Tibial artery (tissue), 4 donors: ENCODE measurements around the gene APMAP.

ENCODE experiments used
- DNase-seq, 2 donors: peaks; one replicate each; pipeline ENCODE4 v3.0.0-alpha.2; 2019
- H3K27ac ChIP-seq, 2 donors: fragments of 200-600 bp; sonication (generic) in 1 of 2; 1 replicate in 1 of 2; 2 replicates in 1 of 2; pipeline ENCODE4 v1.5.1; 2018 to 2019; ENCODE audit warnings: mild to moderate bottlenecking in 1 of 2
- H3K27me3 ChIP-seq, 2 donors: fragments of 200-600 bp; sonication (generic) in 1 of 2; one replicate each; pipeline versions ENCODE4 v1.5.1 to v1.6.0; 2016 to 2019
- H3K36me3 ChIP-seq, 3 donors: fragments of 200-600 bp; sonication (generic) in 2 of 3; one replicate each; pipeline ENCODE4 v1.5.1; 2016 to 2019; ENCODE audit warnings: mild to moderate bottlenecking in 2 of 3
- H3K4me1 ChIP-seq, 4 donors: fragments of 200-600 bp; sonication (generic) in 2 of 4; 1 replicate in 3 of 4; 2 replicates in 1 of 4; pipeline ENCODE4 v1.5.1; 2016 to 2019
- H3K4me3 ChIP-seq, 2 donors: fragments of 200-600 bp; sonication (generic) in 1 of 2; 1 replicate in 1 of 2; 2 replicates in 1 of 2; pipeline ENCODE4 v1.5.1; 2018 to 2019; ENCODE audit warnings: mild to moderate bottlenecking in 2 of 2
- H3K9me3 ChIP-seq, 3 donors: fragments of 200-600 bp; sonication (generic) in 1 of 3; one replicate each; pipeline ENCODE4 v1.5.1; 2016 to 2019
- intact Hi-C: fragments of 100-400 bp; cut with DNase I; formaldehyde crosslinking; loops from one replicate; pipeline ENCODE4 v1.15.0; 2023; ENCODE audit warnings: low total_unique reads
- TF ChIP-seq, protein P1 (sequence below), 2 experiments: fragments of 200-600 bp in 1 of 2; fragments of 450-650 bp in 1 of 2; IDR thresholded peaks; one replicate each; pipeline ENCODE4 v1.5.1; 2017 to 2019; ENCODE audit warnings: antibody characterized with exemption in 2 of 2, mild to moderate bottlenecking in 1 of 2, moderate library complexity in 1 of 2

Gene APMAP, protein sequence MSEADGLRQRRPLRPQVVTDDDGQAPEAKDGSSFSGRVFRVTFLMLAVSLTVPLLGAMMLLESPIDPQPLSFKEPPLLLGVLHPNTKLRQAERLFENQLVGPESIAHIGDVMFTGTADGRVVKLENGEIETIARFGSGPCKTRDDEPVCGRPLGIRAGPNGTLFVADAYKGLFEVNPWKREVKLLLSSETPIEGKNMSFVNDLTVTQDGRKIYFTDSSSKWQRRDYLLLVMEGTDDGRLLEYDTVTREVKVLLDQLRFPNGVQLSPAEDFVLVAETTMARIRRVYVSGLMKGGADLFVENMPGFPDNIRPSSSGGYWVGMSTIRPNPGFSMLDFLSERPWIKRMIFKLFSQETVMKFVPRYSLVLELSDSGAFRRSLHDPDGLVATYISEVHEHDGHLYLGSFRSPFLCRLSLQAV

DNA sequence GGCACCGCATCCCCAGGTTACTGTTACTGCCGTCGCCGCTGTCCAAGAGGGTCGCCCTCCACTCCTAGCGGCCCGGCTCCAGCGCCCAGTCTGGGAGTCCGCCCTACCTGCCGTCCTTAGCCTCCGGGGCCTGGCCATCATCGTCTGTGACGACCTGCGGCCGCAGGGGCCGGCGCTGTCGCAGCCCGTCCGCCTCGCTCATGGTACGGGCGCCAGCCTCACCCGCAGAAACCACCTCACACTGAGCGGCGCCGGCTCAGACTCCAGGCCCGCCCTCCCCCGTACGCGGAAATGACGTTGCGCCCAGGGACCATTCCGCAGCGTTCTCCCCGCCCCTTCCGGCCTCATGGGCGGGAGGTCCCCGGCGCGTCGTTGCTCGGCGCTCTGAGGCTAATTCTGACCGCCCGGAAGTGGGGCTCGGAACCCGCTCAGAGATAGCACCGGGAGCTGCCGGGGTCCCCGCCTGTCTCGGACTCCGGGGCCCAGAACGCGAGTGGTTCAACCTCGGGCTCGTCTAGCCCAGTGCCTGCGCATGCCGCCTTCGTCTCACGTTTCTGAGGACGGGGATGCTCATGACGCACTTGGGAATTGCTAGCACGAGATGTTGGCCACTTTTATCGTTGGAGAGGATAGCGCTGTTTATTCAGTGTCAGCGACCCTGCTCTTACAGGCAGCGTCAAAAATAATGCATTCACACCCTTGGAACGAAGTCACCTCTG, at the start of gene APMAP:
TSS of gene APMAP (minus strand) at position 265 of the 719 bp plus-strand sequence. CDS start at position 202, 63 bp downstream.
- TF ChIP-seq, protein P1, sequence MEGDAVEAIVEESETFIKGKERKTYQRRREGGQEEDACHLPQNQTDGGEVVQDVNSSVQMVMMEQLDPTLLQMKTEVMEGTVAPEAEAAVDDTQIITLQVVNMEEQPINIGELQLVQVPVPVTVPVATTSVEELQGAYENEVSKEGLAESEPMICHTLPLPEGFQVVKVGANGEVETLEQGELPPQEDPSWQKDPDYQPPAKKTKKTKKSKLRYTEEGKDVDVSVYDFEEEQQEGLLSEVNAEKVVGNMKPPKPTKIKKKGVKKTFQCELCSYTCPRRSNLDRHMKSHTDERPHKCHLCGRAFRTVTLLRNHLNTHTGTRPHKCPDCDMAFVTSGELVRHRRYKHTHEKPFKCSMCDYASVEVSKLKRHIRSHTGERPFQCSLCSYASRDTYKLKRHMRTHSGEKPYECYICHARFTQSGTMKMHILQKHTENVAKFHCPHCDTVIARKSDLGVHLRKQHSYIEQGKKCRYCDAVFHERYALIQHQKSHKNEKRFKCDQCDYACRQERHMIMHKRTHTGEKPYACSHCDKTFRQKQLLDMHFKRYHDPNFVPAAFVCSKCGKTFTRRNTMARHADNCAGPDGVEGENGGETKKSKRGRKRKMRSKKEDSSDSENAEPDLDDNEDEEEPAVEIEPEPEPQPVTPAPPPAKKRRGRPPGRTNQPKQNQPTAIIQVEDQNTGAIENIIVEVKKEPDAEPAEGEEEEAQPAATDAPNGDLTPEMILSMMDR (IDR thresholded peaks at IDR 0.05), result no peak

DNA sequence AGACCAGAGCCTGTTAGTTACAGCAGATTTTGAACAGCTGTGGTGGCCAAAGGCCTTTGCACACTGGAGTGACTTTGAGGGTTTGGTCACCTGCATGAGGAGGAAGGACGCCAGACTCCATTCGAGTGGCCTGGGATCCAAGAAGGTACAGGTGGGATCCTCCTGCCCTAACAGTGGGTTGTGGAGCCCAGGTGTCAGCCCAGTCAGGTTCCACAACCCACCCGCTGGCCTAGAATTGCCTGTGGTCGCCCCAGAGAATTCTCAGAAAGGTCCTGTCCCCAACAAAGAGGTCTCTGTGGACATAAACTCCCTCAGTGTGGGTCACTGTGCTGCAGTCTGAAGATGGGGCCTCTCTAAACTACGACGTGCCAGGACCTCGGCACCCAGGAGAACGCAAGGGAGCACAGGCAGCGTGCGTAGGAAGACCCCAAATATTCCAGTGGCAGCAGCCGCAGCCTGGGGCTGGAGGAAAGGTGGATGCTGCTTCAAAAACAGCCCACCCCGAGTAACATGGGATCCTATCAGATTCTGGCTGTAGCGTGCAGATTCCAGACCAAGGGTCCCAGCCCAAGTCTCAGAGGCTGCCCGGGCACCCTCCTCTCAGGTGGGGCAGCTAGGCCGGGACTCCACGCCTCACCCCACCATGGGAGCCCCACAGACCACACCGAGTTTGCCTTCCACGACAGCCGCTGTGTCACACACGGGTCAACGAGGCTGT, 49.4 kb upstream of the APMAP start:
- TF ChIP-seq, protein P1 (IDR thresholded peaks at IDR 0.05), result no peak
- Histone ChIP-seq H3K4me1 (peaks cover 16 to 100% (median 94%) of the 10 kb centered on the region in 4 donors), H3K9me3 (no peaks in the 10 kb centered on the region), H3K27me3 (no peaks in the 10 kb centered on the region), H3K4me3 (no peak overlapping the region), H3K27ac (peak overlapping the region; percentile 51 to 85), H3K36me3 (peaks cover 0 to 19% (median 10%) of the 10 kb centered on the region in 3 donors)
- DNase-seq, result no peak
- intact Hi-C loops, result no loop called here

More for the DNA sequence above, at the start of gene APMAP:
- no peaks in the 10 kb centered on the region for H3K9me3 ChIP-seq
- intact Hi-C loops, result loop anchor here (1.0 to 10.0 kb wide), 3 partner anchors 73 to 415 kb away; partner anchors contain the start of gene GINS1
- H3K4me3 ChIP-seq, result peak within 1 kb of the TSS; percentile 66 to 80
- DNase-seq, result peak; percentile 96 to 97
- peaks cover 0 to 33% (median 23%) of the 10 kb centered on the region in 4 donors for H3K4me1 ChIP-seq
- H3K27ac ChIP-seq, result peak within 1 kb of the TSS; percentile 92 to 94
- no peaks in the 10 kb centered on the region for H3K36me3 ChIP-seq
- no peaks in the 10 kb centered on the region for H3K27me3 ChIP-seq

DNA sequence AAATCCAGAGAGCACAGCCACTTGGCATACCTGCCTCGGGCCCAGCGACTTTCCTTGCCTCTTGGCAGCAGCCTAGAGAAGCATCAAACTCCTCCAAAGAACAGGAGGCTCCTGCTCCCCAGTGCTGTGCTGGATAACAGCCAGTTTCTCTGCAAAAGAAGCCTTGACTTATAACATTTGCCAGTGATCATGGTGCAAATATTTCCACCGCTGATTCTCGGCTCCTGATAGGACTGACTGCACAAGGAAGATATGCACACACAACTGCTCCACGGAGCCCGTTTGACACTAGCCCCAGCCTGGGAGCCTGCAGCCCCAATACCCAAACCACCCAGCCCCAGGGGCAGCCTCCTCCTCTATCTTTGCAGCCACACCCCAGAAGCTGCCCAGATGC, 47.9 kb upstream of the APMAP start:
- H3K27ac ChIP-seq, result peak overlapping the region; percentile 84 to 85
- H3K27me3 ChIP-seq, result no peaks in the 10 kb centered on the region
- H3K9me3 ChIP-seq, result no peaks in the 10 kb centered on the region
- intact Hi-C loops, result no loop called here
- TF ChIP-seq, protein P1 (IDR thresholded peaks at IDR 0.05), result no peak
- peaks cover 16 to 100% (median 96%) of the 10 kb centered on the region in 4 donors for H3K4me1 ChIP-seq
- peak; percentile 66 to 83 for DNase-seq
- H3K4me3 ChIP-seq, result peak overlapping the region in 1 of 2 donors; percentile 12
- peaks cover 0 to 4% (median 0%) of the 10 kb centered on the region in 3 donors for H3K36me3 ChIP-seq

DNA sequence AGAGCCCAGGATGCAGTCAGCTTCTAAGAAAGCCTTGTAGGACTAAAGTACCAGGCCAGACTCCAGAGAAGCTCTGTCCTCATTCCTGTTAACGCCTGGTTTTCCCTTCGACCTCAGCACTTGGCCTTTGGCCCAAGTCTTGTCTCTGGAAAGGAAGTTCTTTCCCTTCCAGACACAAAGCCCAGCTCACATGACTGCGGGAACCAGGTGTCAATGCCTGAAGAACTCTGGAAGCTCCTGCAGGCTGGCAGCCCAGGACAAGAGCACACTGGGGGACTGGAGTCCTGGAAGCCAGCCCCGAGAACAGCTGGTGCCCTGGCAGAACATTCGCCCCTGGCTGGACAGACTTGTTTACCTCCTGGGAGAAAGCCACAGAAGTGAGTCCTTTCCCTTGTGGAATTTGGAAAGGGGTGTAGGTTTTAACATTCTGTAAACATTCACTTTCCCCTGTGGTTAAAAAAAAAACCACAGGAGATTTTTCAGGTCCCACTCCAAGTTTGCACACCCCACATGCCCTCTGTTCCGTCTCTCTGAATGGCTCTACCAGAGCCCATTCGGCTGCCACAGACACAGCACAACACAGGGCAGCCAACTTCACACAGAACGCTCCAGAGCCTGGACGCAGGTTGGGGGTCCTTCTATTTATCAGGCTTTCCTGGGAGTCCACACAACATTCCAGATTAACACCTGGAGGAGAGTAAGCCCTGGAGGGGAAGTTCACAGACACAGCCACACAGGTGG, 47.3 kb upstream of the APMAP start:
- peak overlapping the region; percentile 84 to 85 for H3K27ac ChIP-seq
- peak; percentile 94 to 98 for DNase-seq
- H3K27me3 ChIP-seq, result no peaks in the 10 kb centered on the region
- H3K9me3 ChIP-seq, result no peaks in the 10 kb centered on the region
- intact Hi-C loops, result no loop called here
- TF ChIP-seq, protein P1 (IDR thresholded peaks at IDR 0.05), result no peak
- H3K36me3 ChIP-seq, result peaks cover 0 to 4% (median 0%) of the 10 kb centered on the region in 3 donors
- peak overlapping the region in 1 of 2 donors; percentile 12 for H3K4me3 ChIP-seq
- H3K4me1 ChIP-seq, result peaks cover 12 to 99% (median 92%) of the 10 kb centered on the region in 4 donors
